Measurements from ENCODE around the gene FAM98C.
"Not testable (repeated sequence)": the region's sequence is repeated elsewhere in the genome, so short reads cannot be mapped to it uniquely, and the experiment has no call there.

- not testable (repeated sequence) for TF ChIP-seq CTCF (IDR thresholded peaks at IDR 0.05; ENCODE audit: low read length); EZH2 (IDR thresholded peaks at IDR 0.05; ENCODE audit: borderline replicate concordance, low read length)
Measured at GRCh38 chr19:38410407-38410806, 7.5 kb downstream of the FAM98C start.
